ENCODE measurements around the gene OLFM2.

- TF ChIP-seq CTCF (IDR thresholded peaks at IDR 0.05) (no peak), REST (IDR thresholded peaks at IDR 0.05; ENCODE audit: insufficient read depth in 1 of 2, low read depth in 2 of 2, low read length in 1 of 2) (no peak)
These were observed 45.3 kb upstream of the OLFM2 start for GRCh38 chr19:9981406-9982260.
